Measurements from ENCODE around the gene RAB6B. TPM values are rescaled to one million over a fixed set of nuclear protein-coding genes. Genes with fewer than 3 reads are reported as not detected.

RAB6B gene
- total RNA-seq, 1 donor from 2014 or later, result 1.6 TPM

DNA sequence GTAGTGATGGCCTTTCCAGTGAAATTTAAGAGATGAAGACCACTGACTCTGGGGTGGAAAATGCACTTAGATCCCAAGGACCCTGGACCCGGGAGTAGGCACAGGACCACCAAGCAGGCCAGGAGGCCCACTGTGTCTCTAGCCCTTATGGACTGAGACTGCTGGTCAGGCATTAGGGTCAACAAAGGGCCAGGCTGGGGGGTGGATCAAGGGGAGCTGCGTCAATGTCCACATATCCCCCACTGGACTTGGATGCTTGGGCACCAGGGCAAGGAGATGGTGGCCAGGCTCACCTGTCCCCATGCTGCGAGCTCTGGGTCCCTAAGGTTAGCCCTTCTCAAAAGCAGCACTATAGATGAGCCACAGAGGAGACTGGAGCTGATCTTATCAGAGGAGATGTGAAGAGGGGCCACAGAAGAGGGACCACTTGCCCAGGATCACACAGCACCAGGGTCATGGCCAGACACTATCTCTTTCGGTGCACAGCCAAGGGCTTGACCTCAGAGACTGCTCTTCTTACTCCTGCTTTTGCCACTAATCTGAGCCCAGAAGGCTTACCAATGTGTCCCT is 14.7 kb downstream of the RAB6B start:
- H3K4me3 ChIP-seq (ENCODE audit: low read length in 3 of 3), result no peak overlapping the region
- H3K9ac ChIP-seq (ENCODE audit: low read depth in 1 of 3, low read length in 3 of 3), result no peak overlapping the region
- peaks cover 0 to 6% (median 0%) of the 10 kb centered on the region in 3 donors for H3K27me3 ChIP-seq (ENCODE audit: control insufficient read depth in 3 of 3, insufficient read depth in 3 of 3, low read length in 3 of 3)
- H3K27ac ChIP-seq (ENCODE audit: low read depth, low read length), result no peak overlapping the region
- peaks cover 0 to 2% (median 2%) of the 10 kb centered on the region in 3 donors for H3K9me3 ChIP-seq (ENCODE audit: control insufficient read depth in 3 of 3, low read length in 3 of 3)
- peaks cover 0 to 5% (median 0%) of the 10 kb centered on the region in 3 donors for H3K4me1 ChIP-seq (ENCODE audit: control insufficient read depth in 3 of 3, insufficient read depth in 3 of 3, low read length in 3 of 3)
- H3K36me3 ChIP-seq (ENCODE audit: control insufficient read depth in 3 of 3, insufficient read depth in 3 of 3, low read length in 3 of 3), result no peaks in the 10 kb centered on the region

GRCh38 chr3:133880287-133880686 is 15.4 kb downstream of the RAB6B start:
- H3K4me3 ChIP-seq (ENCODE audit: low read length in 3 of 3), result no peak overlapping the region
- H3K9ac ChIP-seq (ENCODE audit: low read depth in 1 of 3, low read length in 3 of 3), result no peak overlapping the region

GRCh38 chr3:133878518-133878917 is 17.2 kb downstream of the RAB6B start:
- H3K27ac ChIP-seq (ENCODE audit: low read depth, low read length), result no peak overlapping the region
- no peaks in the 10 kb centered on the region for H3K36me3 ChIP-seq (ENCODE audit: control insufficient read depth in 3 of 3, insufficient read depth in 3 of 3, low read length in 3 of 3)
- H3K27me3 ChIP-seq (ENCODE audit: control insufficient read depth in 3 of 3, insufficient read depth in 3 of 3, low read length in 3 of 3), result no peaks in the 10 kb centered on the region
- no peak overlapping the region for H3K4me3 ChIP-seq (ENCODE audit: low read length in 3 of 3)
- H3K4me1 ChIP-seq (ENCODE audit: control insufficient read depth in 3 of 3, insufficient read depth in 3 of 3, low read length in 3 of 3), result no peaks in the 10 kb centered on the region
- H3K9me3 ChIP-seq (ENCODE audit: control insufficient read depth in 3 of 3, low read length in 3 of 3), result peaks cover 0 to 2% (median 2%) of the 10 kb centered on the region in 3 donors
- H3K9ac ChIP-seq (ENCODE audit: low read depth in 1 of 3, low read length in 3 of 3), result no peak overlapping the region

More at GRCh38 chr3:133880287-133880686, 15.4 kb downstream of the RAB6B start:
- H3K9me3 ChIP-seq (ENCODE audit: control insufficient read depth in 3 of 3, low read length in 3 of 3), result peaks cover 0 to 2% (median 2%) of the 10 kb centered on the region in 3 donors
- H3K27ac ChIP-seq (ENCODE audit: low read depth, low read length), result no peak overlapping the region
- H3K36me3 ChIP-seq (ENCODE audit: control insufficient read depth in 3 of 3, insufficient read depth in 3 of 3, low read length in 3 of 3), result no peaks in the 10 kb centered on the region
- peaks cover 0 to 5% (median 0%) of the 10 kb centered on the region in 3 donors for H3K4me1 ChIP-seq (ENCODE audit: control insufficient read depth in 3 of 3, insufficient read depth in 3 of 3, low read length in 3 of 3)
- peaks cover 0 to 6% (median 0%) of the 10 kb centered on the region in 3 donors for H3K27me3 ChIP-seq (ENCODE audit: control insufficient read depth in 3 of 3, insufficient read depth in 3 of 3, low read length in 3 of 3)

- no peak overlapping the region for H3K9ac ChIP-seq (ENCODE audit: low read depth in 1 of 3, low read length in 3 of 3)
- H3K27ac ChIP-seq (ENCODE audit: low read depth, low read length), result no peak overlapping the region
- no peaks in the 10 kb centered on the region for H3K27me3 ChIP-seq (ENCODE audit: control insufficient read depth in 3 of 3, insufficient read depth in 3 of 3, low read length in 3 of 3)
- peaks cover 0 to 2% (median 1%) of the 10 kb centered on the region in 3 donors for H3K9me3 ChIP-seq (ENCODE audit: control insufficient read depth in 3 of 3, low read length in 3 of 3)
- H3K4me3 ChIP-seq (ENCODE audit: low read length in 3 of 3), result no peak overlapping the region
- no peaks in the 10 kb centered on the region for H3K36me3 ChIP-seq (ENCODE audit: control insufficient read depth in 3 of 3, insufficient read depth in 3 of 3, low read length in 3 of 3)
- no peaks in the 10 kb centered on the region for H3K4me1 ChIP-seq (ENCODE audit: control insufficient read depth in 3 of 3, insufficient read depth in 3 of 3, low read length in 3 of 3)
Observed at GRCh38 chr3:133877221-133877620, 18.5 kb downstream of the RAB6B start.

DNA sequence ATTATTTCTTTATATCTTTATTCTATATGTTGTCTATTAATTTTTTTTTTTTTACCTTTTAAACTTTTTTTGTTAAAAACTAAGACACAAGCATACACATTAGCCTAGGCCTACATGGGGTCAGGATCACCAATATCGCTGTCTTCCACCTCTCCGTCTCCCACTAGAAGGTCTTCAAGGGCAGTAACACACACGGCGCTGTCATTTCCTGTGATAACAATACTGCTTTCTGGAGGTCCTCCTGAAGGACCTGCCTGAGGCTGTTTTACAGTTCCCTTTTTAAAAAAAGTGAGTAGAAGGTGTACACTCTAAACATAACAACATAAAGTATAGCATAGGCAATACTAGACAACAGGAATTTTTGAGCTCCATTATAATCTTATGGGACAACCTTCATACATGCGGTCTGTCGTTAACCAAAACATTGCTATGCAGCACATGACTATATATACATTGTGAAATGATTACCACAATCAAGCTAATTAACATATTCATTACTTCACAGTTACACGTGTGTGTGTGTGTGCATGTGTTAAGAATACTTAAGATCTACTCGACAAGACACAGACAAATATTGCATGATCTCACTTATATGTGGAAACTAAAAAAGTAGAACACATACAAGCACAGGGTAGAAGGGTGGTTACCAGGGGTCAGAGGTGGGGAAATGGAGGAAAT is 20.8 kb downstream of the RAB6B start:
- H3K27ac ChIP-seq (ENCODE audit: low read depth, low read length), result no peak overlapping the region
- H3K27me3 ChIP-seq (ENCODE audit: control insufficient read depth in 3 of 3, insufficient read depth in 3 of 3, low read length in 3 of 3), result peaks cover 0 to 4% (median 0%) of the 10 kb centered on the region in 3 donors
- H3K4me1 ChIP-seq (ENCODE audit: control insufficient read depth in 3 of 3, insufficient read depth in 3 of 3, low read length in 3 of 3), result no peaks in the 10 kb centered on the region
- no peak overlapping the region for H3K9ac ChIP-seq (ENCODE audit: low read depth in 1 of 3, low read length in 3 of 3)
- H3K9me3 ChIP-seq (ENCODE audit: control insufficient read depth in 3 of 3, low read length in 3 of 3), result no peaks in the 10 kb centered on the region
- no peak overlapping the region for H3K4me3 ChIP-seq (ENCODE audit: low read length in 3 of 3)
- no peaks in the 10 kb centered on the region for H3K36me3 ChIP-seq (ENCODE audit: control insufficient read depth in 3 of 3, insufficient read depth in 3 of 3, low read length in 3 of 3)

GRCh38 chr3:133874344-133874743 is 21.3 kb downstream of the RAB6B start:
- Histone ChIP-seq H3K4me3 (ENCODE audit: low read length in 3 of 3) (no peak overlapping the region), H3K36me3 (ENCODE audit: control insufficient read depth in 3 of 3, insufficient read depth in 3 of 3, low read length in 3 of 3) (no peaks in the 10 kb centered on the region), H3K9me3 (ENCODE audit: control insufficient read depth in 3 of 3, low read length in 3 of 3) (no peaks in the 10 kb centered on the region), H3K9ac (ENCODE audit: low read depth in 1 of 3, low read length in 3 of 3) (no peak overlapping the region), H3K4me1 (ENCODE audit: control insufficient read depth in 3 of 3, insufficient read depth in 3 of 3, low read length in 3 of 3) (no peaks in the 10 kb centered on the region), H3K27me3 (ENCODE audit: control insufficient read depth in 3 of 3, insufficient read depth in 3 of 3, low read length in 3 of 3) (peaks cover 0 to 4% (median 0%) of the 10 kb centered on the region in 3 donors), H3K27ac (ENCODE audit: low read depth, low read length) (no peak overlapping the region)

DNA sequence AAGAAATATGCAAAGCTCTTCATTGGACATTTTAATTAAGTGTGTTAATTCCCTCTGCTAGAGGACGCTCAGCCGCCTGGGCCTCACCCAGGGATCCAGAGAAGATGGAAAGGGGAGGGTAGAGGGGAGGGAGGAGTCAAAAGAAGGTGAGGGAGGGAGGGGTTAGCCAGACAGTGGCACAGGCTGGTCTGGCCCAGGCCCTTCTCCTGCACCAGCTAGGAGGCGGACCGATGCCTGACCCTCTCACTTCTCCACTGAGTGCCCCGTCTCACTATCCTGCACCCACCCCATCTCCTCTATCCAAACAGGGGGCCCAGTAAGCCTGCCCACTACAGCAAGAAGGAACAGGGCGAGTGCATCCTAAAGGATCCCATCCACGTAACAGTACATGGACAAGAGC is 22.9 kb downstream of the RAB6B start:
- peaks cover 0 to 4% (median 0%) of the 10 kb centered on the region in 3 donors for H3K27me3 ChIP-seq (ENCODE audit: control insufficient read depth in 3 of 3, insufficient read depth in 3 of 3, low read length in 3 of 3)
- no peaks in the 10 kb centered on the region for H3K4me1 ChIP-seq (ENCODE audit: control insufficient read depth in 3 of 3, insufficient read depth in 3 of 3, low read length in 3 of 3)
- no peaks in the 10 kb centered on the region for H3K9me3 ChIP-seq (ENCODE audit: control insufficient read depth in 3 of 3, low read length in 3 of 3)
- no peaks in the 10 kb centered on the region for H3K36me3 ChIP-seq (ENCODE audit: control insufficient read depth in 3 of 3, insufficient read depth in 3 of 3, low read length in 3 of 3)
- H3K4me3 ChIP-seq (ENCODE audit: low read length in 3 of 3), result no peak overlapping the region
- H3K9ac ChIP-seq (ENCODE audit: low read depth in 1 of 3, low read length in 3 of 3), result no peak overlapping the region
- H3K27ac ChIP-seq (ENCODE audit: low read depth, low read length), result no peak overlapping the region

- Histone ChIP-seq H3K9ac (ENCODE audit: low read depth in 1 of 3, low read length in 3 of 3) (no peak overlapping the region), H3K9me3 (ENCODE audit: control insufficient read depth in 3 of 3, low read length in 3 of 3) (no peaks in the 10 kb centered on the region), H3K27ac (ENCODE audit: low read depth, low read length) (no peak overlapping the region), H3K27me3 (ENCODE audit: control insufficient read depth in 3 of 3, insufficient read depth in 3 of 3, low read length in 3 of 3) (peaks cover 0 to 4% (median 0%) of the 10 kb centered on the region in 3 donors), H3K36me3 (ENCODE audit: control insufficient read depth in 3 of 3, insufficient read depth in 3 of 3, low read length in 3 of 3) (no peaks in the 10 kb centered on the region), H3K4me3 (ENCODE audit: low read length in 3 of 3) (no peak overlapping the region), H3K4me1 (ENCODE audit: control insufficient read depth in 3 of 3, insufficient read depth in 3 of 3, low read length in 3 of 3) (no peaks in the 10 kb centered on the region)
Observed at GRCh38 chr3:133872161-133872560, 23.5 kb downstream of the RAB6B start.

- peaks cover 0 to 4% (median 0%) of the 10 kb centered on the region in 3 donors for H3K27me3 ChIP-seq (ENCODE audit: control insufficient read depth in 3 of 3, insufficient read depth in 3 of 3, low read length in 3 of 3)
- H3K36me3 ChIP-seq (ENCODE audit: control insufficient read depth in 3 of 3, insufficient read depth in 3 of 3, low read length in 3 of 3), result no peaks in the 10 kb centered on the region
- H3K9ac ChIP-seq (ENCODE audit: low read depth in 1 of 3, low read length in 3 of 3), result no peak overlapping the region
- no peak overlapping the region for H3K27ac ChIP-seq (ENCODE audit: low read depth, low read length)
- H3K4me1 ChIP-seq (ENCODE audit: control insufficient read depth in 3 of 3, insufficient read depth in 3 of 3, low read length in 3 of 3), result no peaks in the 10 kb centered on the region
- H3K4me3 ChIP-seq (ENCODE audit: low read length in 3 of 3), result no peak overlapping the region
- no peaks in the 10 kb centered on the region for H3K9me3 ChIP-seq (ENCODE audit: control insufficient read depth in 3 of 3, low read length in 3 of 3)
Observed at GRCh38 chr3:133871368-133872090, 24.2 kb downstream of the RAB6B start.

DNA sequence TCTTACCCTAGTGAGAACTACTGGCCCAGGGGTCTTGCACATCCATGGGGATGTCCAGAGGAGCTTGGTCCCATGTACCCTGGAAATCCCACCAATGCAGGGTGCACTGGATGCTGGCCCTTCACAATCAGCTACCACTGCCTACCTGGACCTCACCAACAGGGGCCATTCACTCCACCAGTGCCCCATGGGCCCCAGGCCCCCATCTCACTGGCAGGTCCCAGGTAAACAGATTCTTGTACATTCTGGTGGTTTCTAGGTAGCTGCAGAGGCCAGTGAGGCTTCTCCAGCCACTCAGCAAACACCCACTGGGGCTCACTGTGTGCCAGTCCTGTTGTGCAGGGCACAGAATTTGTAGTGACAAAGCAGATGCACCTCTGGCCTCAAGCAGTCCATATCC is 24.9 kb downstream of the RAB6B start:
- Histone ChIP-seq H3K4me3 (ENCODE audit: low read length in 3 of 3) (no peak overlapping the region), H3K27ac (ENCODE audit: low read depth, low read length) (no peak overlapping the region), H3K9ac (ENCODE audit: low read depth in 1 of 3, low read length in 3 of 3) (no peak overlapping the region), H3K36me3 (ENCODE audit: control insufficient read depth in 3 of 3, insufficient read depth in 3 of 3, low read length in 3 of 3) (no peaks in the 10 kb centered on the region), H3K27me3 (ENCODE audit: control insufficient read depth in 3 of 3, insufficient read depth in 3 of 3, low read length in 3 of 3) (peaks cover 0 to 4% (median 0%) of the 10 kb centered on the region in 3 donors), H3K4me1 (ENCODE audit: control insufficient read depth in 3 of 3, insufficient read depth in 3 of 3, low read length in 3 of 3) (no peaks in the 10 kb centered on the region), H3K9me3 (ENCODE audit: control insufficient read depth in 3 of 3, low read length in 3 of 3) (no peaks in the 10 kb centered on the region)
